HepG2 (cell line): Measurements from ENCODE around the gene PNLIPRP1. TPM values are rescaled to one million over a fixed set of nuclear protein-coding genes. Genes with fewer than 3 reads are reported as not detected.

Experiments
- ATAC-seq: fragments of 200-7000 bp; cut with Tn5 transposase; 3 replicates; pipeline ENCODE4 v1.9.1; 2020; ENCODE audit warnings: mild to moderate bottlenecking, moderate library complexity
- BruUV-seq: library from RNA; stranded (reverse); fragments of 400-500 nt; replicated peaks from 2 replicates; lab custom pipeline; 2021; lab: Mats Ljungman, UMichigan
- CTCF ChIA-PET: fragments of 300-600 bp; formaldehyde crosslinking; extraction: SDS; loops from one replicate; lab custom pipeline; 2021; ENCODE audit warnings: low total read pairs, inconsistent platforms, low intra/inter-chr PET ratio; lab: Yijun Ruan, JAX
- POLR2A ChIA-PET: fragments of 350-600 bp; sonication (Branson Sonifier 250); formaldehyde crosslinking; loops from one replicate; lab custom pipeline; 2020; ENCODE audit warnings: antibody characterized with exemption, inconsistent platforms; lab: Yijun Ruan, JAX
- DNase-seq: peaks from one replicate; pipeline ENCODE4 v3.0.0-alpha.2; 2015; ENCODE audit warnings: low spot score
- FAIRE-seq: peaks from 3 replicates; lab custom pipeline; 2011; peaks lifted over from hg19 to GRCh38; lab: Jason Lieb, UNC
- H2AFZ ChIP-seq: one replicate; pipeline ENCODE4 v1.6.1; 2011; ENCODE audit warnings: low read length, inconsistent platforms
- H3K27ac ChIP-seq: fragments of 300-600 bp; 3 replicates; pipeline ENCODE4 v1.8.0; 2011; ENCODE audit warnings: mixed run types, mild to moderate bottlenecking, mixed read lengths, low read length, inconsistent platforms; ENCODE audit not compliant: insufficient read depth; ENCODE audit errors: extremely low read length
- H3K27me3 ChIP-seq, 2 experiments: fragments of 200-600 bp in 1 of 2; 2 replicates in 1 of 2; 3 replicates in 1 of 2; pipeline versions ENCODE4 v1.6.0 to v1.8.0; 2011; ENCODE audit warnings: low read length in 2 of 2, mild to moderate bottlenecking in 2 of 2, moderate library complexity in 2 of 2, inconsistent platforms in 1 of 2; ENCODE audit not compliant: insufficient read depth in 2 of 2, control insufficient read depth in 1 of 2
- H3K36me3 ChIP-seq, 2 experiments: fragments of 200-600 bp in 1 of 2; replicated peaks in 1 of 2; 2 replicates in 1 of 2; 3 replicates in 1 of 2; pipeline versions ENCODE4 v1.5.1 to v1.8.0; 2011; ENCODE audit warnings: low read length in 2 of 2, inconsistent platforms in 1 of 2; ENCODE audit not compliant: insufficient read depth in 2 of 2, control insufficient read depth in 1 of 2
- H3K4me1 ChIP-seq: 2 replicates; pipeline ENCODE4 v1.5.1; 2012; ENCODE audit warnings: low read length, inconsistent platforms; ENCODE audit not compliant: insufficient read depth
- H3K4me2 ChIP-seq: 2 replicates; pipeline ENCODE4 v1.6.0; 2011; ENCODE audit warnings: low read depth, low read length, inconsistent platforms
- H3K4me3 ChIP-seq, 3 experiments: fragments of 200-600 bp in 1 of 3; sonication (generic), shearing (Covaris generic) in 1 of 3; replicated peaks in 1 of 3; 2 replicates each; pipeline ENCODE4 v1.5.1; 2011 to 2016; ENCODE audit warnings: low read length in 3 of 3, inconsistent platforms in 2 of 3, low read depth in 2 of 3, mild to moderate bottlenecking in 2 of 3, control low read depth in 1 of 3, mixed read lengths in 1 of 3; ENCODE audit not compliant: insufficient read depth in 1 of 3
- H3K79me2 ChIP-seq: one replicate; pipeline ENCODE4 v1.6.1; 2011; ENCODE audit warnings: low read length, inconsistent platforms; ENCODE audit not compliant: insufficient read depth
- H3K9ac ChIP-seq: 2 replicates; pipeline ENCODE4 v1.6.0; 2011; ENCODE audit warnings: mild to moderate bottlenecking, low read depth, low read length, inconsistent platforms; ENCODE audit not compliant: insufficient read depth
- H3K9me3 ChIP-seq: 2 replicates; pipeline ENCODE4 v1.5.1; 2012; ENCODE audit warnings: mild to moderate bottlenecking, low read length
- H4K20me1 ChIP-seq: 2 replicates; pipeline ENCODE4 v1.6.0; 2011; ENCODE audit warnings: inconsistent platforms, mild to moderate bottlenecking, low read length, moderate library complexity; ENCODE audit not compliant: insufficient read depth
- DPF2 ChIP-seq: sonication (generic); formaldehyde crosslinking; IDR thresholded peaks from 2 replicates; pipeline ENCODE4 v1.4.0; 2020; ENCODE audit warnings: mild to moderate bottlenecking, low read depth, missing genetic modification reagents, borderline replicate concordance
- E2F5 ChIP-seq: sonication (generic); formaldehyde crosslinking; conservative IDR thresholded peaks from 2 replicates; pipeline ENCODE4 v1.4.0; 2020; ENCODE audit warnings: missing genetic modification reagents
- ERF ChIP-seq: IDR thresholded peaks from 2 replicates; pipeline ENCODE4 v1.6.1; 2018; ENCODE audit warnings: missing biosample characterization, missing genetic modification reagents
- FOSL1 ChIP-seq: sonication (generic); formaldehyde crosslinking; IDR thresholded peaks from 2 replicates; pipeline ENCODE4 v1.9.0; 2021; ENCODE audit warnings: missing genetic modification reagents, borderline replicate concordance
- FOXK2 ChIP-seq: fragments of 450-650 bp; IDR thresholded peaks from 2 replicates; pipeline ENCODE4 v1.6.1; 2016
- IRX3 ChIP-seq: sonication (generic); formaldehyde crosslinking; IDR thresholded peaks from 2 replicates; pipeline ENCODE4 v1.8.1; 2023; ENCODE audit warnings: mild to moderate bottlenecking, low read depth, missing genetic modification reagents, borderline replicate concordance
- JUN ChIP-seq: sonication (generic); formaldehyde crosslinking; IDR thresholded peaks from 2 replicates; pipeline ENCODE4 v1.4.0; 2020; ENCODE audit warnings: mild to moderate bottlenecking, missing genetic modification reagents
- MTERF4 ChIP-seq: sonication (generic); formaldehyde crosslinking; IDR thresholded peaks from 2 replicates; pipeline ENCODE4 v1.8.0; 2023; ENCODE audit warnings: mild to moderate bottlenecking, missing genetic modification reagents
- PAWR ChIP-seq: sonication (generic); formaldehyde crosslinking; IDR thresholded peaks from 2 replicates; pipeline ENCODE4 v1.4.0; 2020; ENCODE audit warnings: missing genetic modification reagents, mild to moderate bottlenecking, borderline replicate concordance
- PRDM4 ChIP-seq: sonication (generic); formaldehyde crosslinking; IDR thresholded peaks from 2 replicates; pipeline ENCODE4 v1.9.0; 2021; ENCODE audit warnings: missing genetic modification reagents, borderline replicate concordance
- REST ChIP-seq, 2 experiments: IDR thresholded peaks; 2 replicates each; pipeline ENCODE4 v1.6.1; 2011 to 2012; ENCODE audit warnings: low read length in 2 of 2, borderline replicate concordance in 1 of 2, low read depth in 1 of 2, mild to moderate bottlenecking in 1 of 2, moderate library complexity in 1 of 2
- SMAD1 ChIP-seq: sonication (generic); formaldehyde crosslinking; IDR thresholded peaks from 2 replicates; pipeline ENCODE4 v1.4.0; 2020; ENCODE audit warnings: missing genetic modification reagents, low read depth, mild to moderate bottlenecking, borderline replicate concordance
- TBP ChIP-seq: sonication (generic); formaldehyde crosslinking; IDR thresholded peaks from 2 replicates; pipeline ENCODE4 v1.5.0; 2020; ENCODE audit warnings: missing genetic modification reagents
- ZNF138 ChIP-seq: sonication (generic); formaldehyde crosslinking; IDR thresholded peaks from 2 replicates; pipeline ENCODE4 v1.5.0; 2020; ENCODE audit warnings: mild to moderate bottlenecking, low read depth, missing genetic modification reagents
- ZNF180 ChIP-seq: sonication (generic); formaldehyde crosslinking; IDR thresholded peaks from 2 replicates; pipeline ENCODE4 v1.4.0; 2020; ENCODE audit warnings: low read depth, missing genetic modification reagents, borderline replicate concordance
- ZNF841 ChIP-seq: sonication (generic); formaldehyde crosslinking; IDR thresholded peaks from 2 replicates; pipeline ENCODE4 v1.8.1; 2023; ENCODE audit warnings: missing genetic modification reagents, borderline replicate concordance
- WGBS: methylation state at CpG from one replicate; pipeline ENCODE4 v1.1.6; 2017; ENCODE audit warnings: low lambda C conversion rate; 5-methylcytosine and 5-hydroxymethylcytosine counted together
- in situ Hi-C: cut with HindIII; loops from 2 replicates; pipeline ENCODE4 v1.10.0; 2017; ENCODE audit warnings: low pct_unique_long_range_greater_than_20kb; ENCODE audit not compliant: extremely low pct_ligation_motif_present
- intact Hi-C: fragments of 100-400 bp; cut with micrococcal nuclease; formaldehyde crosslinking; loops from one replicate; pipeline ENCODE4 v1.10.0; 2022; ENCODE audit not compliant: unreplicated experiment
- polyA plus RNA-seq, 8 experiments: library from polyadenylated mRNA; depleted of rRNA in 3 of 8; stranded (reverse) in 7 of 8; unstranded in 1 of 8; fragments of >200 nt; fragmentation: Illumina TruSeq in 4 of 8; extraction: Trizol in 4 of 8; gene quantifications; 2 replicates each; pipeline versions ENCODE4 v1.2.1 to v1.2.3, GENCODE V29; 2011 to 2016; ENCODE audit warnings: low read depth in 4 of 8, missing spikeins in 1 of 8, mixed read lengths in 1 of 8; ENCODE audit not compliant: insufficient read depth in 1 of 8
- total RNA-seq, 5 experiments: library from RNA; depleted of rRNA; stranded (reverse); fragments of >200 nt; fragmentation: Illumina TruSeq; extraction: Trizol; gene quantifications; 2 replicates each; pipeline ENCODE4 v1.2.3, GENCODE V29; 2016; ENCODE audit warnings: low read depth in 1 of 5

PNLIPRP1 gene
- total and polyA plus RNA-seq, 2 of the 13 experiments (the other 11 are each of a cell fraction or from before 2014, with no cell fraction given) = not detected

GRCh38 chr10:116612107-116612769, 21.5 kb downstream of the PNLIPRP1 start (continued):
- TF ChIP-seq ZNF138 (CRISPR knock-in tag) (no peak), ZNF841 (no peak), FOSL1 (no peak), PRDM4 (no peak), MTERF4 (CRISPR knock-in tag) (no peak), FOXK2 (no peak), IRX3 (CRISPR knock-in tag) (no peak), TBP (CRISPR knock-in tag) (no peak), DPF2 (CRISPR knock-in tag) (no peak), ERF (CRISPR knock-in tag) (no peak)

- ATAC-seq (no peak), FAIRE-seq (no peak), DNase-seq (no peak)
- no peak overlapping the region for H3K27ac ChIP-seq
- no peak overlapping the region for H3K4me2 ChIP-seq
- no peak overlapping the region for H3K4me3 ChIP-seq
- H3K27me3 ChIP-seq = peaks cover 1 to 3% of the 10 kb centered on the region in 2 experiments; a peak in 2 of 5 replicates
- no peaks in the 10 kb centered on the region for H3K36me3 ChIP-seq
- H2AFZ ChIP-seq = no peak overlapping the region
- CTCF ChIA-PET = no interaction called here
- H3K9ac ChIP-seq = no peak overlapping the region
- in situ Hi-C loops (no loop called here), intact Hi-C loops (no loop called here)
- H3K79me2 ChIP-seq = no peaks in the 10 kb centered on the region
- no peaks in the 10 kb centered on the region for H4K20me1 ChIP-seq
- H3K4me1 ChIP-seq = no peaks in the 10 kb centered on the region
- POLR2A ChIA-PET = no interaction called here
- BruUV-seq = no TSS peak
- WGBS = 17% methylated on average over 2 of the region's 2 CpGs
- no peaks in the 10 kb centered on the region for H3K9me3 ChIP-seq
- TF ChIP-seq REST (IDR thresholded peaks at IDR 0.05; ENCODE audit: borderline replicate concordance in 1 of 2, low read depth in 1 of 2, low read length in 2 of 2) = no peak
- TF ChIP-seq PAWR (CRISPR knock-in tag) = no peak
- TF ChIP-seq E2F5 (CRISPR knock-in tag) = no peak
- TF ChIP-seq JUN (CRISPR knock-in tag) = no peak
- TF ChIP-seq ZNF180 = no peak
- TF ChIP-seq SMAD1 (CRISPR knock-in tag) = no peak
These were observed 22.7 kb downstream of the PNLIPRP1 start for GRCh38 chr10:116613471-116613870.
